Mucosa of descending colon (tissue), 3 donors: Measurements from ENCODE around the gene FUNDC2. TPM values are rescaled to one million over a fixed set of nuclear protein-coding genes. Genes with fewer than 3 reads are reported as not detected.
A peak's percentile ranks its signal among the peaks of the same experiment; 100 is the strongest.
"Not testable (repeated sequence)": the region's sequence is repeated elsewhere in the genome, so short reads cannot be mapped to it uniquely, and the experiment has no call there.

Experiments
- ATAC-seq: fragments of 200-7000 bp; cut with Tn5 transposase; one replicate; pipeline ENCODE4 v1.9.1; 2020; ENCODE audit warnings: mild to moderate bottlenecking, moderate library complexity
- DNase-seq, 3 donors: peaks; one replicate each; pipeline ENCODE4 v3.0.0-alpha.2; 2020
- H3K36me3 ChIP-seq: fragments of 200-600 bp; one replicate; pipeline ENCODE4 v1.8.0; 2021; ENCODE audit warnings: low read depth, mild to moderate bottlenecking
- H3K4me1 ChIP-seq: fragments of 200-600 bp; one replicate; pipeline ENCODE4 v1.8.0; 2021; ENCODE audit warnings: low read depth, mild to moderate bottlenecking
- H3K4me3 ChIP-seq: fragments of 200-600 bp; one replicate; pipeline ENCODE4 v1.8.0; 2021; ENCODE audit warnings: mild to moderate bottlenecking
- H3K9me3 ChIP-seq: fragments of 200-600 bp; one replicate; pipeline ENCODE4 v1.8.0; 2021; ENCODE audit warnings: mild to moderate bottlenecking
- CTCF ChIP-seq: fragments of 200-600 bp; IDR thresholded peaks from one replicate; pipeline ENCODE4 v1.8.0; 2022; ENCODE audit warnings: antibody characterized with exemption, mild to moderate bottlenecking
- intact Hi-C, 2 donors: fragments of 100-400 bp; cut with DNase I in 1 of 2; cut with micrococcal nuclease in 1 of 2; formaldehyde crosslinking; loops; one replicate each; pipeline versions ENCODE4 v1.11.0 to v1.11.1; 2022; cut with DNase I, micrococcal nuclease
- total RNA-seq, 3 donors: library from RNA; stranded (reverse); fragmentation: NEBNext Ultra II Directional in 2 of 3; extraction: Animal tissue kit (Norgen Biotek cat#: 25700) in 2 of 3; gene quantifications; one replicate each; pipeline versions ENCODE4 v1.2.1 to v1.2.4, GENCODE V29; 2021 to 2023
- donor health status: DM: no; HTN: no; CAD: no; lungs with moderate emphysema.
- donor health status: DM: no; HTN: no; CAD: no.
- donor health status: DM: no; HTN: yes; CAD: no.

FUNDC2 gene
- total RNA-seq, 3 donors from 2014 or later = 48.9 to 92.8 (median 53.3) TPM

DNA sequence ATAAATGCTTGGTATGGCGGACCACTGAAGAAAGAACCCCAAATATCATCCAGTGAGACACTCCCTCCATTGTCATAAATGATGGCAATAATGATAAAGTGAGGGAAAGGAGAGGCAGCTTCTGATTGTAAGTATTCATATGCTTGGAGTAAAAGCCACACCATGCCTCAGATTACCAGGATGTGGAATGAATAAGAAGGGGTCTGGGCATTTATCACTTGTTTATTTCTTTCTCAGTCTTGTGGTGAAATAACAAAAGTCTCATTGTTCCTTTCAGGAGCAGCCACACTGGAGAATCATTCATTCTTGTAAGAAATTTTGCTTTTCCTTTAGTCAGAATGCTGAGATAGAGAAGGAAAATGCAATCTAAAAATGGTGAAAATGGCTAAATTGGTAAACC lies 25.8 kb upstream of the FUNDC2 start:
- Histone ChIP-seq H3K36me3 (no peaks in the 10 kb centered on the region), H3K9me3 (no peaks in the 10 kb centered on the region), H3K4me1 (no peaks in the 10 kb centered on the region), H3K4me3 (no peak overlapping the region)
- no peak for ATAC-seq
- intact Hi-C loops = no loop called here
- TF ChIP-seq CTCF = no peak
- no peak for DNase-seq

- DNase-seq (no peak), ATAC-seq (no peak)
- no peak for TF ChIP-seq CTCF
- intact Hi-C loops = no loop called here
- no peak overlapping the region for H3K4me3 ChIP-seq
- H3K36me3 ChIP-seq = no peaks in the 10 kb centered on the region
- H3K9me3 ChIP-seq = no peaks in the 10 kb centered on the region
- H3K4me1 ChIP-seq = no peaks in the 10 kb centered on the region
Measured at GRCh38 chrX:155001873-155002272, 24.8 kb upstream of the FUNDC2 start.

DNA sequence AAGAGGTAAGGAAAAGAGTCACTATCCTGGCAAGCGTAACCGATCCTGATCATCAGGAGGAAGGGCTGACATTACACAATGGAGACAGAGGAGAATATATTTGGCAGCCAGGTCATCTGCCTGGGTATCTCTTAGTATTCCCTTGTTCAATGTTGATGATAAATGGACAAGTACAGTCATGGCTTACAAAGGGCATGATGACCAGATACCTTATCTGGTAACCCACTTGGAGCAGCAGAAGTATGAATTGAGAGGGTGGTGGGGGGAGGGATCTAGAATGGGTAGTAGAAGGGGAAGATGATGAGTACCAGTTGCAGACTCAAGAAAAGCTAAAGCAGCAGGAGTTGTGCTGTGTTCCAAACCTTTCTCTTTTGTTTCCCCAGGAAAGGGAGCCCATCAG lies 21.5 kb upstream of the FUNDC2 start:
- H3K9me3 ChIP-seq = no peaks in the 10 kb centered on the region
- H3K4me1 ChIP-seq = no peaks in the 10 kb centered on the region
- ATAC-seq (no peak), DNase-seq (no peak)
- intact Hi-C loops = no loop called here
- H3K36me3 ChIP-seq = no peaks in the 10 kb centered on the region
- no peak for TF ChIP-seq CTCF
- no peak overlapping the region for H3K4me3 ChIP-seq

GRCh38 chrX:155006379-155006778 lies 20.3 kb upstream of the FUNDC2 start:
- H3K36me3 ChIP-seq, DNase-seq, H3K9me3 ChIP-seq, H3K4me3 ChIP-seq, H3K4me1 ChIP-seq, intact Hi-C loops: not testable (repeated sequence)
- ATAC-seq = peak; percentile 55

GRCh38 chrX:155006913-155007671 lies 19.6 kb upstream of the FUNDC2 start:
- H3K36me3 ChIP-seq, H3K4me1 ChIP-seq, H3K9me3 ChIP-seq, H3K4me3 ChIP-seq, intact Hi-C loops, DNase-seq: not testable (repeated sequence)
- peak; percentile 62 for ATAC-seq

DNA sequence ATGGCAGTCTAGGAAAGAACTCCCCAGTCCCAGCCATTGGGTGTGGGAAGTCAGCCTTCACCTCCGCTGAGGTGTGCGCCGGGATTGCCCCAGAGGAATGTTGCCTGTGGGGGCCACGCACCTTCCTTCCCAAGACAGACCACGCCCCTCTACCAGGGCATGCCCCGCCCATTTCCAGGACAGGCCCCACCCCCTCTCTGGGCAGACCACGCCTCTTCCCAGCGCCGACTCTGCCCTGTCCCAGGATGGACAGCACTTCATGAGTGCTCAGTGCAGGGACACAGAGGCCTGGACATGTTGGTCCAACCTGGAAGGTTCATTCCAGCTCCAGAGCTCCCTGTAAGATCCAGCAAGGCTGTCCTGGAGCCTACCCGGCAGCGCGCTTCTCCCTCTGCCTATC lies 18.1 kb upstream of the FUNDC2 start:
- ATAC-seq = peak; percentile 60
- intact Hi-C loops, H3K4me1 ChIP-seq, H3K36me3 ChIP-seq, H3K4me3 ChIP-seq, H3K9me3 ChIP-seq, DNase-seq: not testable (repeated sequence)

DNA sequence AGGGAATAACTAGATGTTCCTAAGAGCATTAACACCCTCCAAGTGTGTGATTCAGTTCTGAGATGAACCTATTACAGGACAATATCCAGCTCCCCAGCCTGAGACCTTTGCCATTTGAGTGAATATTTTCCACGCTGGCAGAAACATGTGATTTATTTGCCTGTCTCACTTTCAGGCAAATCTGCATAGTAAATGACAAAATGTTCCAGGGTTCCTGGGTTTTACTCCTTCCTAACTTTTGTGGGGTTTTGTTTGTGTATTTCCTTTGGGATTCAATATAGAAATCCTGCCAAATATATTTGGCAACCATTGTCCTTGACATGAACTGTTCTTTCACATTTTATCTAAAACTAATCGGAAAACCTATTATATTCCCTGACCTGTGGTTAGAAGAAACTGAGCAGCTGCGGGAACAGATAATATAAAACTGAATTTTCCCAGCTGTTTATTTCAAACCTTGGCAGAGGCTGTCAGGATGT lies 16.6 kb upstream of the FUNDC2 start:
- no peak for TF ChIP-seq CTCF
- DNase-seq = no peak
- Histone ChIP-seq H3K4me3 (no peak overlapping the region), H3K9me3 (no peaks in the 10 kb centered on the region), H3K36me3 (no peaks in the 10 kb centered on the region), H3K4me1 (no peaks in the 10 kb centered on the region)
- intact Hi-C loops = no loop called here
- no peak for ATAC-seq
